ENCODE measurements around the gene ASMTL.

The ASMTL gene

GRCh38 chrX:1355131-1356046 lies 97.3 kb downstream of the ASMTL start:
- no peak for DNase-seq (ENCODE audit: extremely low read depth in 1 of 2, low read depth in 1 of 2)

DNA sequence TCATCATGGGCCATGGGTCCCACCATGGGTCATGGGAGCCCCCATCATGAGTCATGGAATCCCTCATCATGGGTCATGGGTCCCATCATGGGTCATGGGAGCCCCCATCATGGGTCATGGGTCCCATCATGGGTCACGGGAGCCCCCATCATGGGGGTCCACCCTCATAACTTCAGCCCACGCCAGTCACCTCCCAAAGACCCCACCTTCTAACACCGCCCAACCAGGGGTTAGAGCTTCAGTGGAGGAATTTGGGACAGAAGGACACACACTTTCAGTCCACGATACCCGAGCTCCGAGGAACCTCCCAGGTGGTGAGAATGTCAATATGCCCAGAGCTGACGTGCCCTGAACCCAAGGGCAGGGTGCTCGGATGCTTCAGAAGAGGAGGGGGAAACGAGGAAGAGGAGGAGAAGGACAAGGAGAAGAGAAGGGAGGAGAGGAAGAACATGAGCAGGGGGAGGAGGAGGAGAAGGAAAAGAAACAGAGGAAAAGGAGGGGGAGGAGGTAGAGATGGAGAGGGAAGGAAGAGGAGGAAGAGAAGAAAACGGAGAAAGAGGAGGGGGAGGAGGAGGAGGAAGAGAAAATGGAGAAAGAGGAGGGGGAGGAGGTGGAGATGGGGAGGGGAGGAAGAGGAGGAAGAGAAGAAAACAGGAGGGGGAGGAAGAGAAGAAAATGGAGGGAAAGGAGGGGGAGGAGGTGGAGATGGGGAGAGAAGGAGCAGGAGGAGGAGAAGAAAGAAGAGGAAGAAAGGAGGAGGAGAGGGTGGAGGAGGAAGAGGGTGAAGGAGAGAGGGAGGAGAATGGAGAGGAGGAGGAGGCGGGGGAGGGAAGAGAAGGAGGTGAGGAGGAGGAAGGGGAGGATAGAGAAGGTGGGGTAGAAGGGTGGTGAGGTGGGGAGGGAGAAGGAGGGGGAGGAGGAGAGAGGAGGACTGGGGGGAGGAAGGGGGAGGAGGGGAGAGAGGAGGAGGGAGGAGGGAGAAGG lies 98.4 kb downstream of the ASMTL start:
- DNase-seq (ENCODE audit: extremely low read depth in 1 of 2, low read depth in 1 of 2), result no peak
